Panc1 (cell line): ENCODE measurements around the gene FARS2. TPM values are rescaled to one million over a fixed set of nuclear protein-coding genes. Genes with fewer than 3 reads are reported as not detected.

Experiments
- ATAC-seq: fragments of 200-7000 bp; cut with Tn5 transposase; 2 replicates; pipeline ENCODE4 v1.9.1; 2020; ENCODE audit warnings: mild to moderate bottlenecking, moderate library complexity
- BruUV-seq: library from RNA; stranded (reverse); fragments of 400-500 nt; replicated peaks from 2 replicates; lab custom pipeline; 2021; lab: Mats Ljungman, UMichigan
- CTCF ChIA-PET: fragments of 300-600 bp; sonication (Branson Sonifier 250); formaldehyde crosslinking; loops from one replicate; lab custom pipeline; 2022; ENCODE audit warnings: antibody characterized with exemption; lab: Charles Lee
- POLR2A ChIA-PET: fragments of 300-600 bp; sonication (Branson Sonifier 250); formaldehyde crosslinking; loops from one replicate; lab custom pipeline; 2022; ENCODE audit warnings: antibody characterized with exemption; lab: Charles Lee
- DNase-seq: peaks from one replicate; pipeline ENCODE4 v3.0.0-alpha.2; 2010; ENCODE audit warnings: low read depth, low spot score
- H3K27ac ChIP-seq: 2 replicates; pipeline ENCODE4 v1.5.1; 2011; ENCODE audit warnings: mild to moderate bottlenecking, low read length, inconsistent platforms
- H3K27me3 ChIP-seq: fragments of 200-500 bp; sonication (Bioruptor generic); 2 replicates; pipeline ENCODE4 v1.6.0; 2014; ENCODE audit warnings: low read length, inconsistent platforms; ENCODE audit not compliant: control insufficient read depth, insufficient read depth
- H3K36me3 ChIP-seq: fragments of 200-500 bp; sonication (Bioruptor generic); 2 replicates; pipeline ENCODE4 v1.5.1; 2014; ENCODE audit warnings: inconsistent platforms, mild to moderate bottlenecking, low read length, moderate library complexity; ENCODE audit not compliant: control insufficient read depth, insufficient read depth
- H3K4me1 ChIP-seq: 2 replicates; pipeline ENCODE4 v1.5.1; 2011; ENCODE audit warnings: inconsistent platforms, mild to moderate bottlenecking, low read length, moderate library complexity; ENCODE audit not compliant: control insufficient read depth, insufficient read depth
- H3K4me3 ChIP-seq, 2 experiments: 2 replicates each; pipeline ENCODE4 v1.5.1; 2011 to 2012; ENCODE audit warnings: low read depth in 2 of 2, low read length in 2 of 2, mild to moderate bottlenecking in 2 of 2, inconsistent platforms in 1 of 2, moderate library complexity in 1 of 2
- H3K9me3 ChIP-seq: fragments of 200-500 bp; sonication (Bioruptor generic); 2 replicates; pipeline ENCODE4 v1.5.1; 2014; ENCODE audit warnings: low read depth, mild to moderate bottlenecking, inconsistent platforms, low read length, moderate library complexity; ENCODE audit not compliant: control insufficient read depth, insufficient read depth
- CTCF ChIP-seq: fragments of 450-650 bp; IDR thresholded peaks from 2 replicates; pipeline ENCODE4 v1.5.1; 2017; ENCODE audit warnings: mild to moderate bottlenecking
- POLR2AphosphoS5 ChIP-seq: IDR thresholded peaks from 2 replicates; pipeline ENCODE4 v1.6.1; 2012; ENCODE audit warnings: mild to moderate bottlenecking, low read depth, low read length, moderate library complexity
- REST ChIP-seq, 2 experiments: IDR thresholded peaks; 2 replicates each; pipeline ENCODE4 v1.6.1; 2011 to 2012; ENCODE audit warnings: low read depth in 2 of 2, control low read depth in 1 of 2, low read length in 1 of 2, mild to moderate bottlenecking in 1 of 2, moderate library complexity in 1 of 2; ENCODE audit not compliant: insufficient read depth in 1 of 2
- SIN3A ChIP-seq: IDR thresholded peaks from 2 replicates; pipeline ENCODE4 v1.6.1; 2012; ENCODE audit warnings: low read depth, mild to moderate bottlenecking, low read length, moderate library complexity, borderline replicate concordance; ENCODE audit not compliant: insufficient read depth
- TCF7L2 ChIP-seq: IDR thresholded peaks from 2 replicates; pipeline ENCODE4 v1.6.1; 2011; ENCODE audit warnings: mild to moderate bottlenecking, low read depth, low read length, inconsistent platforms
- in situ Hi-C: cut with HindIII; loops from 2 replicates; pipeline ENCODE4 v1.10.0; 2016; ENCODE audit warnings: low sequenced_read_pairs, low pct_unique_long_range_greater_than_20kb
- intact Hi-C: fragments of 100-400 bp; cut with micrococcal nuclease; formaldehyde crosslinking; loops from one replicate; pipeline ENCODE4 v1.10.0; 2022; ENCODE audit not compliant: unreplicated experiment
- total RNA-seq: library from RNA; stranded (reverse); gene quantifications from one replicate; pipeline ENCODE4 v1.2.1, GENCODE V29; 2021; ENCODE audit not compliant: unreplicated experiment

Gene FARS2
- total RNA-seq, 1 experiment from 2014 or later: 12.8 TPM

GRCh38 chr6:5260111-5260620, 1.1 kb upstream of the FARS2 start:
- peaks cover 15% of the 10 kb centered on the region for H3K4me1 ChIP-seq
- ATAC-seq (peak; percentile 86), DNase-seq (peak; percentile 32)
- no peaks in the 10 kb centered on the region for H3K9me3 ChIP-seq
- no TSS peak for BruUV-seq
- peak overlapping the region; percentile 91 for H3K27ac ChIP-seq
- H3K36me3 ChIP-seq: peaks cover 7% of the 10 kb centered on the region; the same call in 1 of the 2 replicates
- TF ChIP-seq POLR2AphosphoS5: no peak
- TF ChIP-seq CTCF: no peak
- TF ChIP-seq TCF7L2: no peak
- TF ChIP-seq SIN3A: no peak
- no peak for TF ChIP-seq REST (IDR thresholded peaks at IDR 0.05; ENCODE audit: insufficient read depth in 1 of 2, low read depth in 2 of 2, low read length in 1 of 2)
- intact Hi-C loops (no loop called here), in situ Hi-C loops (no loop called here)
- peak overlapping the region; percentile 91 to 98 for H3K4me3 ChIP-seq
- ChIA-PET CTCF (no interaction called here), POLR2A (interaction anchor here (0.6 kb wide), 1 partner anchor 458 kb away, joined by 5 read pairs; no protein-coding TSS in a partner anchor)
- H3K27me3 ChIP-seq: no peaks in the 10 kb centered on the region

- DNase-seq: peak; percentile 2
- peak overlapping the region; percentile 91 to 98 for H3K4me3 ChIP-seq
- ATAC-seq: no peak
- H3K9me3 ChIP-seq: no peaks in the 10 kb centered on the region
- peaks cover 7% of the 10 kb centered on the region; the same call in 1 of the 2 replicates for H3K36me3 ChIP-seq
- POLR2A ChIA-PET: interaction anchor here (0.8 kb wide), 1 partner anchor 68 kb away, joined by 3 read pairs; no protein-coding TSS in a partner anchor
- CTCF ChIA-PET: interaction anchor here (0.6 kb wide), 1 partner anchor 15 kb away, joined by 3 read pairs; no protein-coding TSS in a partner anchor
- peaks cover 15% of the 10 kb centered on the region for H3K4me1 ChIP-seq
- in situ Hi-C loops (no loop called here), intact Hi-C loops (no loop called here)
- TF ChIP-seq POLR2AphosphoS5 (no peak), REST (IDR thresholded peaks at IDR 0.05; ENCODE audit: insufficient read depth in 1 of 2, low read depth in 2 of 2, low read length in 1 of 2) (no peak), TCF7L2 (peak; percentile 79; the same call in 1 of the 2 replicates)
- H3K27me3 ChIP-seq: no peaks in the 10 kb centered on the region
- BruUV-seq: TSS peak; percentile 84
- H3K27ac ChIP-seq: peak overlapping the region; percentile 90
Measured at GRCh38 chr6:5261545-5262109, 314 bp downstream of the FARS2 start.
